A673 (cell line): Measurements from ENCODE around the gene C12orf54. TPM values are rescaled to one million over a fixed set of nuclear protein-coding genes. Genes with fewer than 3 reads are reported as not detected.
"Not testable (repeated sequence)": the region's sequence is repeated elsewhere in the genome, so short reads cannot be mapped to it uniquely, and the experiment has no call there.

Experiments
- BruUV-seq: library from RNA; stranded (reverse); fragments of 400-500 nt; replicated peaks from 2 replicates; lab custom pipeline; 2021; lab: Mats Ljungman, UMichigan
- CTCF ChIA-PET: fragments of 300-600 bp; sonication (Branson Sonifier 250); formaldehyde crosslinking; loops from one replicate; lab custom pipeline; 2022; ENCODE audit warnings: antibody characterized with exemption; lab: Charles Lee
- POLR2A ChIA-PET: fragments of 300-600 bp; sonication (Branson Sonifier 250); formaldehyde crosslinking; loops from one replicate; lab custom pipeline; 2022; ENCODE audit warnings: antibody characterized with exemption; ENCODE audit not compliant: low non-redundant PET; lab: Charles Lee
- DNase-seq: peaks from one replicate; pipeline ENCODE4 v3.0.0-alpha.2; 2015; ENCODE audit warnings: low spot score
- H3K27ac ChIP-seq: fragments of 200-600 bp; sonication (generic); 2 replicates; pipeline ENCODE4 v1.5.1; 2016; ENCODE audit warnings: mixed run types, low read depth, mild to moderate bottlenecking, mixed read lengths, antibody characterized with exemption, low read length; ENCODE audit not compliant: poor library complexity, severe bottlenecking
- H3K27me3 ChIP-seq: fragments of 200-600 bp; sonication (generic); replicated peaks from 2 replicates; pipeline ENCODE4 v1.6.1; 2017; ENCODE audit warnings: mixed run types, low read depth, mild to moderate bottlenecking, mixed read lengths, antibody characterized with exemption, low read length; ENCODE audit not compliant: insufficient read depth, poor library complexity
- H3K36me3 ChIP-seq: fragments of 200-600 bp; sonication (generic); 2 replicates; pipeline ENCODE4 v1.6.1; 2016; ENCODE audit warnings: mixed run types, mild to moderate bottlenecking, mixed read lengths, antibody characterized with exemption, low read length; ENCODE audit not compliant: insufficient read depth, poor library complexity, severe bottlenecking
- H3K4me1 ChIP-seq: fragments of 200-600 bp; sonication (generic); 2 replicates; pipeline ENCODE4 v1.6.1; 2017; ENCODE audit warnings: mixed run types, mild to moderate bottlenecking, mixed read lengths, antibody characterized with exemption, low read length; ENCODE audit not compliant: insufficient read depth, poor library complexity, severe bottlenecking
- H3K4me3 ChIP-seq: fragments of 200-600 bp; sonication (generic); 2 replicates; pipeline ENCODE4 v1.5.1; 2016; ENCODE audit warnings: low read depth, mixed run types, mild to moderate bottlenecking, mixed read lengths, low read length; ENCODE audit not compliant: poor library complexity, severe bottlenecking
- H3K9me3 ChIP-seq: fragments of 200-600 bp; sonication (generic); 2 replicates; pipeline ENCODE4 v1.6.1; 2016; ENCODE audit warnings: mixed run types, low read depth, mild to moderate bottlenecking, mixed read lengths, antibody characterized with exemption, low read length; ENCODE audit not compliant: poor library complexity, severe bottlenecking
- CTCF ChIP-seq: fragments of 300-800, 200-600 bp; sonication (generic); conservative IDR thresholded peaks from 2 replicates; pipeline ENCODE4 v1.5.1; 2017; ENCODE audit warnings: low read depth, mild to moderate bottlenecking, antibody characterized with exemption, low read length, moderate library complexity, mixed read lengths
- EZH2 ChIP-seq: fragments of 200-600 bp; sonication (generic); IDR thresholded peaks from 2 replicates; pipeline ENCODE4 v1.6.1; 2017; ENCODE audit warnings: borderline replicate concordance, low read depth, mild to moderate bottlenecking, mixed read lengths, antibody characterized with exemption, low read length; ENCODE audit not compliant: poor library complexity, severe bottlenecking
- intact Hi-C: fragments of 100-400 bp; cut with micrococcal nuclease; formaldehyde crosslinking; loops from one replicate; pipeline ENCODE4 v1.10.0; 2022; ENCODE audit not compliant: unreplicated experiment
- total RNA-seq: library from RNA; stranded (reverse); gene quantifications from 2 replicates; pipeline ENCODE4 v1.2.3, GENCODE V29; 2021

The C12orf54 gene
- total RNA-seq, 1 experiment from 2014 or later = not detected

- no peak overlapping the region for H3K4me3 ChIP-seq
- no peak overlapping the region for H3K27ac ChIP-seq
- BruUV-seq = no TSS peak
- H3K9me3 ChIP-seq = no peaks in the 10 kb centered on the region
- ChIA-PET CTCF (no interaction called here), POLR2A (no interaction called here)
- H3K27me3 ChIP-seq = no peaks in the 10 kb centered on the region
- no peaks in the 10 kb centered on the region for H3K4me1 ChIP-seq
- no peak for TF ChIP-seq EZH2
- TF ChIP-seq CTCF = no peak
- intact Hi-C loops = loop anchor here (10.0 kb wide), 2 partner anchors 190 to 270 kb away; partner anchors contain the start of gene CCDC184
- no peak for DNase-seq
- H3K36me3 ChIP-seq = no peaks in the 10 kb centered on the region
Measured at GRCh38 chr12:48455116-48455515, 27.2 kb upstream of the C12orf54 start.

- intact Hi-C loops = loop anchor here (10.0 kb wide), 2 partner anchors 194 to 274 kb away; partner anchors contain the start of gene CCDC184
- H3K27me3 ChIP-seq = peaks cover 15% of the 10 kb centered on the region
Measured at GRCh38 chr12:48459259-48459658, 23.0 kb upstream of the C12orf54 start.

GRCh38 chr12:48469027-48469426 lies 13.3 kb upstream of the C12orf54 start:
- peaks cover 15% of the 10 kb centered on the region for H3K9me3 ChIP-seq
- H3K4me3 ChIP-seq, POLR2A ChIA-PET, BruUV-seq, H3K4me1 ChIP-seq, intact Hi-C loops, CTCF ChIA-PET, H3K27ac ChIP-seq, DNase-seq, H3K36me3 ChIP-seq, H3K27me3 ChIP-seq: not testable (repeated sequence)

More at GRCh38 chr12:48459259-48459658, 23.0 kb upstream of the C12orf54 start:
- POLR2A ChIA-PET = no interaction called here
- Histone ChIP-seq H3K4me3 (no peak overlapping the region), H3K9me3 (no peaks in the 10 kb centered on the region), H3K36me3 (no peaks in the 10 kb centered on the region), H3K4me1 (no peaks in the 10 kb centered on the region), H3K27ac (no peak overlapping the region)
- TF ChIP-seq CTCF = no peak
- TF ChIP-seq EZH2 = no peak
- CTCF ChIA-PET = no interaction called here
- DNase-seq = no peak
- no TSS peak for BruUV-seq

- ChIA-PET CTCF (no interaction called here), POLR2A (no interaction called here)
- Histone ChIP-seq H3K9me3 (peaks cover 15% of the 10 kb centered on the region), H3K36me3 (no peaks in the 10 kb centered on the region), H3K4me1 (no peaks in the 10 kb centered on the region), H3K27ac (no peak within 1 kb of the TSS), H3K27me3 (no peaks in the 10 kb centered on the region), H3K4me3 (no peak within 1 kb of the TSS)
- TF ChIP-seq CTCF (no peak), EZH2 (no peak)
- no peak for DNase-seq
- intact Hi-C loops = no loop called here
- BruUV-seq = no TSS peak
Measured at GRCh38 chr12:48472259-48472658, 10.0 kb upstream of the C12orf54 start, which contains the start of gene ANP32D. TSS of gene ANP32D (plus strand) at chr12:48472559. CDS start at chr12:48472665, 106 bp downstream.
